Large intestine (tissue), 3 donors: ENCODE data around the gene CACNA1G. TPM values are rescaled to one million over a fixed set of nuclear protein-coding genes. Genes with fewer than 3 reads are reported as not detected.
A peak's percentile ranks its signal among the peaks of the same experiment; 100 is the strongest.

Experiments used
- DNase-seq, 2 donors: peaks; one replicate each; pipeline versions ENCODE4 v3.0.0 to v3.0.0-alpha.2; 2013
- H3K27ac ChIP-seq: one replicate; pipeline ENCODE4 v1.5.1; 2013; ENCODE audit warnings: low read length
- H3K27me3 ChIP-seq: 2 replicates; pipeline ENCODE4 v1.6.1; 2013; ENCODE audit warnings: low read length; ENCODE audit not compliant: control insufficient read depth, insufficient read depth
- H3K36me3 ChIP-seq: 2 replicates; pipeline ENCODE4 v1.6.1; 2013; ENCODE audit warnings: low read length; ENCODE audit not compliant: control insufficient read depth, insufficient read depth
- H3K4me1 ChIP-seq: one replicate; pipeline ENCODE4 v1.6.1; 2013; ENCODE audit warnings: low read length; ENCODE audit not compliant: control insufficient read depth, insufficient read depth
- H3K4me3 ChIP-seq: one replicate; pipeline ENCODE4 v1.5.1; 2013; ENCODE audit warnings: low read length
- H3K9me3 ChIP-seq: one replicate; pipeline ENCODE4 v1.6.1; 2013; ENCODE audit warnings: mild to moderate bottlenecking, low read depth, low read length, moderate library complexity; ENCODE audit not compliant: control insufficient read depth
- WGBS: methylation state at CpG from one replicate; pipeline ENCODE4 v1.1.5; 2013; ENCODE audit warnings: low lambda C conversion rate; ENCODE audit not compliant: insufficient coverage; 5-methylcytosine and 5-hydroxymethylcytosine counted together
- polyA plus RNA-seq: library from polyadenylated mRNA; unstranded; fragments of 120-200 nt; gene quantifications from one replicate; pipeline ENCODE4 v1.2.1, GENCODE V29; 2013

CACNA1G gene
- polyA plus RNA-seq, 1 donor = 1.7 TPM

GRCh38 chr17:50586421-50587247, 26.1 kb downstream of the CACNA1G start:
- Histone ChIP-seq H3K27ac (no peak overlapping the region), H3K27me3 (peaks cover 3% of the 10 kb centered on the region), H3K36me3 (no peaks in the 10 kb centered on the region), H3K4me1 (peaks cover 11% of the 10 kb centered on the region), H3K9me3 (no peaks in the 10 kb centered on the region), H3K4me3 (no peak overlapping the region)
- WGBS = no CpG with 5 or more reads among the region's 9 CpGs
- DNase-seq = no peak

- DNase-seq = no peak
- Histone ChIP-seq H3K36me3 (no peaks in the 10 kb centered on the region), H3K27ac (no peak overlapping the region), H3K27me3 (peaks cover 3% of the 10 kb centered on the region), H3K9me3 (no peaks in the 10 kb centered on the region), H3K4me1 (peaks cover 11% of the 10 kb centered on the region), H3K4me3 (no peak overlapping the region)
- WGBS = no CpG with 5 or more reads among the region's 9 CpGs
These were observed 27.1 kb downstream of the CACNA1G start for GRCh38 chr17:50587571-50587970.

DNA sequence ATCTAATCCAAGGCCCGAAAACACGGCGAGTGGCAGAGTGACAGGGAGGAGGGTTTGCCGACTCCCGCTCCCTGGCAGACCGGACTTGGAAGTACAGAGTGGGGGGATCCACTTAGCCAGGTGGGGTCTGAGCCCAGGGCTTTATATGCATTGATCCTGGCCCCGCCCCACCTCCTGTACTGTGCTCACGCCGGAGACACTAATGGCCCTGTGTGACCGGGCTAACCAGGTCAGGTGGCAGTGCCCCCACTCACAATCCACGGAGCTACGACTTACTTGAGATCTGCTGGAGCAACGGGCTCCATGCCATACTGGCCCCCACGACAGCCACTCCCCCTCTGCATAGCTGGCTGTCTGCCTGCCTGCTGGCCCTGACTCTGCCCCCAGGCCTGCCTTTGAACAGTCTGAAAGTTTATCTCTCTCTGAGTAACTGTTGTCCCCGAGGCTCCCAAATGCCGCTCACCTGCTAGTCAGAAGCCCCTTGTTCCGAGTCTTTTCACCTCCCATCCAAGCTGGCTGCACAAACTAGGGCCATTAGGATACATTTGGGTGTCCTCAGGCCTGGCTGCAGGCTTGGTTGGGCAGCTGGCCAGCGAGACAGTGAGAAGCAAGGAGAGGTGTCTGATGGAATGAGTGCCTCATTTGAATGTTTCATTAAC, 28.0 kb downstream of the CACNA1G start:
- Histone ChIP-seq H3K27me3 (no peaks in the 10 kb centered on the region), H3K4me3 (no peak overlapping the region), H3K36me3 (no peaks in the 10 kb centered on the region), H3K9me3 (no peaks in the 10 kb centered on the region), H3K4me1 (peaks cover 11% of the 10 kb centered on the region), H3K27ac (no peak overlapping the region)
- WGBS = no CpG with 5 or more reads among the region's 18 CpGs
- DNase-seq = no peak

GRCh38 chr17:50589095-50589705, 28.7 kb downstream of the CACNA1G start:
- no CpG with 5 or more reads among the region's 10 CpGs for WGBS
- Histone ChIP-seq H3K9me3 (no peaks in the 10 kb centered on the region), H3K27ac (no peak overlapping the region), H3K4me1 (peaks cover 11% of the 10 kb centered on the region), H3K36me3 (no peaks in the 10 kb centered on the region), H3K27me3 (no peaks in the 10 kb centered on the region), H3K4me3 (no peak overlapping the region)
- DNase-seq = no peak

DNA sequence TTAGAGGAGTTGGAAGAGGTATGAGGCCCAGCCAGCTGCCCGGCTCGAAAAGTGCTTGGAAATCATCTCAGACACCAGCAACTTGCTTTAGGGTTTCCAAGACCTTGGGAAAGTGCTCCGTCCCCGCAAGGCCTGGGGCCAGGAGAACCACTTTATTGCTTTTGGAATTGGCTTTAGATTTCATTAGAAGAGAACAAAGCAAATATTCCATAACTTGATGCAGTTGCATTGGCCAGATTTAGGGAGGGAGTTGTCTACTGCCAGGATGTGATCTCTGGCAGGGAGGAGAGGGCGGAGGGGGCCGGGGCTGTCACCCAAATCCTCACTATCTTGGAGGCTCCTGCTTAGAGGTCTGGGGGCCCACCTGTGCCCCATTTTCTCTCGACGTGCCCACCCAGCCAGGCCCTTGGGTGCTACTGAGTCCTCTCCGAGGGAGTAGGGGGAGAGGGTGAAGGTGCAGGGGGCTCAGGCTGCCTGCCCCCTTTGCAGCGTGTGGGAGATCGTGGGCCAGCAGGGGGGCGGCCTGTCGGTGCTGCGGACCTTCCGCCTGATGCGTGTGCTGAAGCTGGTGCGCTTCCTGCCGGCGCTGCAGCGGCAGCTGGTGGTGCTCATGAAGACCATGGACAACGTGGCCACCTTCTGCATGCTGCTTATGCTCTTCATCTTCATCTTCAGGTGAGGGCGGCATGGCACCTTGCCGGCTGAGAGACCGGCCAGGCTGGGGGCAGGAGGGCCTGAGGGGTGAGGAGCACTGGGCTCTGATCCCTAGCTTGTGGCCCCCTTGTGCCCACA, 30.6 kb downstream of the CACNA1G start:
- no peak for DNase-seq
- Histone ChIP-seq H3K27ac (no peak overlapping the region), H3K4me3 (no peak overlapping the region), H3K4me1 (peaks cover 11% of the 10 kb centered on the region), H3K27me3 (no peaks in the 10 kb centered on the region), H3K36me3 (no peaks in the 10 kb centered on the region), H3K9me3 (no peaks in the 10 kb centered on the region)
- no CpG with 5 or more reads among the region's 24 CpGs for WGBS

DNA sequence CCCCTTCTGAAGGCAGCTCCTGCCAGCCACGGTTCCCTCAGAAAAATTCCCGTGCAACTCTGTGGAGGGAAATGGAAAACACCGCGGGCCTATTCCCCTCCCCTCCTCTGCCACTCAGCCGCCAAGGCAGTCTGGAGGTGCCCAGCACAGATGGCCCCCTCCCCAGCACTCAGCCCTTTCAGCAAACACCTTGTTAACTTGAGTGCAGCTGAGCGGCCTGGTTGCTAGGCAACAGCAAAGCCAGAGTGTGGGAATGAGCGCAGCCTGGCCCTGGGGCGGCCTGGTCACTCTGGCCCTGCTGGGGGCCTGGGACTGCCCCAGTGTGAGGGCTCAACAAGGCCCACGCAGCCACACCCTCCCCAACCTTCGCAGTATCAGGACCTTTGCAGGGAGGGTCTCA, 32.8 kb downstream of the CACNA1G start:
- Histone ChIP-seq H3K9me3 (no peaks in the 10 kb centered on the region), H3K27me3 (no peaks in the 10 kb centered on the region), H3K4me3 (no peak overlapping the region), H3K36me3 (no peaks in the 10 kb centered on the region), H3K4me1 (peaks cover 11% of the 10 kb centered on the region), H3K27ac (no peak overlapping the region)
- no CpG with 5 or more reads among the region's 10 CpGs for WGBS
- DNase-seq = peak in 1 of 2 donors; percentile 26

GRCh38 chr17:50594128-50594823, 33.8 kb downstream of the CACNA1G start:
- no peak for DNase-seq
- WGBS = no CpG with 5 or more reads among the region's 11 CpGs
- no peak overlapping the region for H3K27ac ChIP-seq

GRCh38 chr17:50594892-50595291, 34.4 kb downstream of the CACNA1G start:
- H3K27me3 ChIP-seq = no peaks in the 10 kb centered on the region
- no peaks in the 10 kb centered on the region for H3K9me3 ChIP-seq
- no peak overlapping the region for H3K27ac ChIP-seq
- no peak for DNase-seq
- no CpG with 5 or more reads among the region's 21 CpGs for WGBS
- H3K4me1 ChIP-seq = peaks cover 2% of the 10 kb centered on the region
- no peak overlapping the region for H3K4me3 ChIP-seq
- H3K36me3 ChIP-seq = no peaks in the 10 kb centered on the region

More at GRCh38 chr17:50594128-50594823, 33.8 kb downstream of the CACNA1G start:
- Histone ChIP-seq H3K27me3 (no peaks in the 10 kb centered on the region), H3K4me3 (no peak overlapping the region), H3K4me1 (peaks cover 3% of the 10 kb centered on the region), H3K36me3 (no peaks in the 10 kb centered on the region), H3K9me3 (no peaks in the 10 kb centered on the region)

DNA sequence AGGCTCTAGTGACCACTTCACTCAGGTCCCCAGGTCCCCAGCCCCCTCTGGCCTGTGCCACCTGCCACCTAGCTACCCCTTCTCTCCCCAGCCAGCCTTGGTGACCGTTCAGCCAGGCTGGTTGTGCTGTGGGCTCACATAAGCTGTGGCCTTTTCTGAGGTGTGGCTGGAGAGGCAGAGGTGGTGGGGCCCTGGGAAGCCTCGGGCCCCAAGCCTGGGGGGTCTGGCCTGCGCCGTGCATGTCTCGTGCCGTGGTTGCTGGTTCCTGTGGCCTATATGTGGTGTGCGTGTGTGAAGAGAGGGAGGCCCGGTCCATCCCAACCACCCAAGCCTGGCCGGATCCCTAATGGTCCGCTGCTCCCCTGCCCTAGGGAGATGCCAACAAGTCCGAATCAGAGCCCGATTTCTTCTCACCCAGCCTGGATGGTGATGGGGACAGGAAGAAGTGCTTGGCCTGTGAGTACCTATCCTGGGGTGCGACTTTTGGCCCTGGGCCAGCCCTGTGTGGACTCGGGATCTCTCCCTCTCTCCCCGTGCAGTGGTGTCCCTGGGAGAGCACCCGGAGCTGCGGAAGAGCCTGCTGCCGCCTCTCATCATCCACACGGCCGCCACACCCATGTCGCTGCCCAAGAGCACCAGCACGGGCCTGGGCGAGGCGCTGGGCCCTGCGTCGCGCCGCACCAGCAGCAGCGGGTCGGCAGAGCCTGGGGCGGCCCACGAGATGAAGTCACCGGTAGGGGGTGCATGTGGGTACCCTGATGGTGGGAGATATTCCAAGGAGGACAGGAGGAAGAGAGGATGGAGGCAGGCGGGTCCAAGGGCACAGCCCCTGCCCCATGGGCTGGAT, 35.9 kb downstream of the CACNA1G start:
- no peak for DNase-seq
- no peaks in the 10 kb centered on the region for H3K4me1 ChIP-seq
- WGBS = no CpG with 5 or more reads among the region's 34 CpGs
- H3K27ac ChIP-seq = no peak overlapping the region
- H3K36me3 ChIP-seq = no peaks in the 10 kb centered on the region
- no peaks in the 10 kb centered on the region for H3K9me3 ChIP-seq
- H3K27me3 ChIP-seq = no peaks in the 10 kb centered on the region
- no peak overlapping the region for H3K4me3 ChIP-seq
